Medulla oblongata (tissue), 1 donor: Measurements from ENCODE around the gene TAS2R60.
A peak's percentile ranks its signal among the peaks of the same experiment; 100 is the strongest.
"Not testable (repeated sequence)": the region's sequence is repeated elsewhere in the genome, so short reads cannot be mapped to it uniquely, and the experiment has no call there.

Source experiments
- DNase-seq: peaks from one replicate; pipeline ENCODE4 v3.0.0-alpha.2; 2015; ENCODE audit errors: extremely low spot score

The TAS2R60 gene

DNA sequence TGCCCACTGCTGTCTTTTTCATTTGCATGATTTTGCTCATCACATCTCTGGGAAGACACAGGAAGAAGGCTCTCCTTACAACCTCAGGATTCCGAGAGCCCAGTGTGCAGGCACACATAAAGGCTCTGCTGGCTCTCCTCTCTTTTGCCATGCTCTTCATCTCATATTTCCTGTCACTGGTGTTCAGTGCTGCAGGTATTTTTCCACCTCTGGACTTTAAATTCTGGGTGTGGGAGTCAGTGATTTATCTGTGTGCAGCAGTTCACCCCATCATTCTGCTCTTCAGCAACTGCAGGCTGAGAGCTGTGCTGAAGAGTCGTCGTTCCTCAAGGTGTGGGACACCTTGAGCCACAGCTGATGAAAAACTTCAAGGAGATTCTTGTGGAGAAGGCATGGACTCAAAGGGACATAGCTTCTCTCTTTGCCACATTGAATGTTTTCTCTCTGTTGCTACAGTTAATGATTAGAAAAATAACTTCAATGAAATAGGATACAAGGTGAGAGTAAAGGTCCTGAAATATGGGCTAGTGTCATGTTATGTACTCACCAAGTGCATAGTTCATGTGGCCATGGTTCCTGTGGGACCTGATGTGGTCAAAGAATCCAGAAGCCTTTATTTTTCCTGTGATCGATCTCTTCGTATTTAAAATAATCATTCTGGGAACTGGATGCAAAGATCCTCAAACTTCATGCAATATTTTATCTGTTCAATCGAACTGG lies 970 bp downstream of the TAS2R60 start:
- DNase-seq = no peak

- DNase-seq = no peak
Observed at GRCh38 chr7:143444785-143445184, 1.5 kb downstream of the TAS2R60 start.

- no peak for DNase-seq
Observed at GRCh38 chr7:143447466-143447865, 4.2 kb downstream of the TAS2R60 start.

- DNase-seq = no peak
Observed at GRCh38 chr7:143448429-143448828, 5.2 kb downstream of the TAS2R60 start.

- no peak for DNase-seq
Observed at GRCh38 chr7:143449793-143450192, 6.5 kb downstream of the TAS2R60 start.

DNA sequence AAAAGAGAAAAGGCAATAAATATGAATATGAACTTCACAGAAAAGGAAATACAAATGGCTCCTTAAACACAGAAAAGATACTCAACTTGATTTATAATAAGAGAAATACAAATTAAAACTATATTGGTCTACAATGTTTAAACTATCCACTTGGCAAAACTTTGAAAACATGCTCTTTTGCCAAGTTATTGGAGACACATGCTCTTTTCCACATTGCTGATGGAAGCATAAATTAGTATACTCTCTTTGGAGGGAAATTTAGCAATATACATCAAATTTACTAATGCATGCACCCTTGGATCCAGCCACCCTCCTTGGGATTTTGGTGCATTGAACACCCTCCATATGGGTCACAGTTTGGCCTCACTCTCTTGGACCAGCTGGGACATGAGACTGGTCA lies 7.9 kb downstream of the TAS2R60 start:
- DNase-seq = no peak

DNA sequence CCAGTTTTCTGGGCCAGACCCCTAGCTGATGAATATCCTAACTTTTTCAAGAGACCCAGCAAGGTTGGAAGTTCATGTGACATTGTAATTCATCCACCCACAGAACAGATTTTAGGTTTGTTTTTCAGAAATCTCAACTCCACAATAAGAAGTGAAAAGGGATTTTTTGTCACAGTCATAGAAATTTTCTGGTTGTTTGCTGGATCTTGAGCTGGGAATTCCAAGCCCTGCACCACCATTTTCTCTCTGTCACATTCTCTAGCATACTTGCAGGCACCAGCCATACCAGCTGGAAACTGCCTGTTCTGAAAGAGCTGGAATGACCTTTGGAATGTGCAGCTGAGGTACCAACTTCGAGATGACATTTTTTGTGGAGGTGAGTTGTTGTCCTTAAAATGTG lies 8.5 kb downstream of the TAS2R60 start:
- DNase-seq = no peak

DNA sequence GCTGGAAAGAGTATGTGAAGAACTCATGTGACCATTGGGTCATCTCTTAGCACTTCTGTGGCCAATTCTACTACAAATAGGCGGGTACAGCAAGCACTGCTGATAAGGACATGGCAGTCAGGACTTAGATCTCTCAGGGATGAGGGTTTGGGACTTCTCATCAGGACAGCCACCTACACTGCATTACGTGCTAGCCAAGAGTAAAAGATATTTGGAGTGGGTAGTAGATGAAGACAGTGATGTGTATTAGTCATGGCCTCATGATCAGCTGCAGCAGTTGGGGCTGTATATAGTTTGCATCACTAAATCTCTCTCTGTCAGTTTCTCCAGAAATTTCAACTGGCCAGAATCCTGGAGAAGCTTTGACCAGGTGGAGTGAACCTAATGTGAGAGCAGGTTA lies 9.2 kb downstream of the TAS2R60 start:
- DNase-seq = no peak

DNA sequence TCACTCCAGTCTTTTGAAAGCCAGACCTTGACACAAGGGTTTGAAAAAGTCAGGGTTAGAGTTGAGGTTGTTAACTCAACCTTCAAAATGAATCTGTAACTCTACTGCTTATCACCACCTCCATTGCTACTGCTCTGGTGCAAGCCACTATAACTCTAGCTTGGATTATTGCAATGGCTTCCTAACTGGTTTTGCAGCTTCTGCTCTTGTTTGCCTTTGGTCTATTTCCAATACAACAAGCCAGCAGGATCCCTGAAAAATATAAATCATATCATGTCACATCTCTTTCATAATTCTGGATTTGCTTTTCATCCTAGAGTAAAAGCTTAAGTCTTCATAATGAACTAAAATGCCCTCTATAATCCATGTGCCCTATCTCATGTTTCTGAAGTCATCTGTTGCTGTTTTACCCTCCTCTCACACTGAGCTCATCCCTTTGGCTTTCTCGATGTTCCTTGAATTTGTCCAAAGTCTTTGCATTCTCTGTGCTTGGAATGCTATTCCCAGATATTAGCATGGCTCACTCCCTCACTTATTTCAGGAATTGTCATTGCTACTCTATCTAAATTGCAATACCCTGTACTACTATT lies 10.9 kb downstream of the TAS2R60 start:
- DNase-seq = no peak

- DNase-seq = no peak
Observed at GRCh38 chr7:143455491-143455890, 12.2 kb downstream of the TAS2R60 start.

DNA sequence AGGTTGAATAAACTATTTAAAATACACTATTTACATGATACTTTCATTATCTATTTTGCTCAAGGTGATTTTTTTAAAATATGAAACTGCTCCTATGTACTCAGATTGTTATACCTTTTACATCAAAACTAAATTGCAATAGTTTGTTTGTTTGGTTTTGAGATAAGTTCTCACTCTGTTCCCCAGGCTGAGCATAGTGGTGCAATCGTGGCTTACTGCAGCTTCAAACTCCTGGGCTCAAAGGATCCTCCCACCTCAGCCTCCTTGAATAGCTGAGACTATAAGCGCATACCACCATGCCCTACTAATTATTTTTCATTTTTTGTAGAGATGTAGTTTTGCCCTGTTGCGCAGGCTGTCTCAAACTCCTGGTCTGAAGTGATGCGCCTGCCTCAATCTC lies 12.7 kb downstream of the TAS2R60 start:
- no peak for DNase-seq

GRCh38 chr7:143456992-143457793 lies 13.9 kb downstream of the TAS2R60 start:
- no peak for DNase-seq

GRCh38 chr7:143458263-143458662 lies 15.0 kb downstream of the TAS2R60 start:
- no peak for DNase-seq

- DNase-seq = no peak
Observed at GRCh38 chr7:143458681-143459080, 15.4 kb downstream of the TAS2R60 start.

- no peak for DNase-seq
Observed at GRCh38 chr7:143459359-143459758, 16.1 kb downstream of the TAS2R60 start.

- no peak for DNase-seq
Observed at GRCh38 chr7:143460271-143460979, 17.2 kb downstream of the TAS2R60 start.

- no peak for DNase-seq
Observed at GRCh38 chr7:143462045-143462444, 18.8 kb downstream of the TAS2R60 start.

- DNase-seq = peak; percentile 22
Observed at GRCh38 chr7:143463556-143463955, 20.3 kb downstream of the TAS2R60 start.

- no peak for DNase-seq
Observed at GRCh38 chr7:143463957-143464356, 20.7 kb downstream of the TAS2R60 start.

- no peak for DNase-seq
Observed at GRCh38 chr7:143467724-143468123, 24.5 kb downstream of the TAS2R60 start.

DNA sequence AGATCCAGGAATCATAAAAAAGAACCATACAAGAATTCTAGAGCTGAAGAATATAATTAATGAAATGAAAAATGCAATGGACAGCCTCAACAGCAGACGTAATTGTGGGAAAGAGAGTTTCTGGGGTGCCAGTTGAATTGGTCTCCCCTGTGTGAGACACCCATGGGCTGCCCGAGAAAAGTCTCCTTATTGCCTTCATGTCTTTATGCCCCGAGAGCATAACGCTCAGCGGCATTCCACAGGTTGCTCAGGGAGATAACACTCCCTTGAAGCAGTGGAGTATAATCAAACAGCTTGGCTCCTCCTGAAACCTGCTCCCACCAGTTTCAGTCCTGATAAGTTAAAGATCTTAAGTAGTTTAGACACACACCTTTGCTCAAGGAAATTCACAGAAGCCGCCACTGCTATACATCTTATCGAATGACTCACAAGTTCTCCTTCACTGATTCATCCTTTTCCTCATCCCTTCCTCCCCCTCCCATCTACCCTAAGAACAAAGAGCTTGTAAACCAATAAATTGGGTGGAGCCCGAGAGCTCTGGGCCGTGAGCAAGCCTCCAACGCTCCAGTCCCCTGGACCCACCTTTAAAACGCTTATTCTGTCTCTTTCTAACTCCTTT lies 28.9 kb downstream of the TAS2R60 start:
- not testable (repeated sequence) for DNase-seq
